Sciatic nerve (tissue), 2 donors: Measurements from ENCODE around the gene KREMEN2. TPM values are rescaled to one million over a fixed set of nuclear protein-coding genes. Genes with fewer than 3 reads are reported as not detected.

Source experiments
- ATAC-seq: fragments of 200-7000 bp; cut with Tn5 transposase; one replicate; pipeline ENCODE4 v1.9.1; 2020; ENCODE audit warnings: mild to moderate bottlenecking, moderate library complexity
- DNase-seq: peaks from one replicate; pipeline ENCODE4 v3.0.0-alpha.2; 2020; ENCODE audit warnings: low spot score
- intact Hi-C: fragments of 100-400 bp; cut with DNase I; formaldehyde crosslinking; loops from one replicate; pipeline ENCODE4 v1.14.2; 2022
- total RNA-seq: library from RNA; stranded (reverse); fragmentation: NEBNext Ultra II Directional; extraction: Animal tissue kit (Norgen Biotek cat#: 25700); gene quantifications from one replicate; pipeline ENCODE4 v1.2.1, GENCODE V29; 2021
- donor health status: DM: no; HTN: no; CAD: no.
- donor health status: DM: no; HTN: no; CAD: no.

Gene KREMEN2
- total RNA-seq, 1 donor from 2014 or later = not detected

DNA sequence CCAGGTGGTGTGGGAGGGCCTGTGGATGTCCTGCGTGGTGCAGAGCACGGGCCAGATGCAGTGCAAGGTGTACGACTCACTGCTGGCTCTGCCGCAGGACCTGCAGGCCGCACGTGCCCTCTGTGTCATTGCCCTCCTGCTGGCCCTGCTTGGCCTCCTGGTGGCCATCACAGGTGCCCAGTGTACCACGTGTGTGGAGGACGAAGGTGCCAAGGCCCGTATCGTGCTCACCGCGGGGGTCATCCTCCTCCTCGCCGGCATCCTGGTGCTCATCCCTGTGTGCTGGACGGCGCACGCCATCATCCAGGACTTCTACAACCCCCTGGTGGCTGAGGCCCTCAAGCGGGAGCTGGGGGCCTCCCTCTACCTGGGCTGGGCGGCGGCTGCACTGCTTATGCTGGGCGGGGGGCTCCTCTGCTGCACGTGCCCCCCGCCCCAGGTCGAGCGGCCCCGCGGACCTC lies 49.4 kb downstream of the KREMEN2 start:
- ATAC-seq = no peak
- DNase-seq = no peak
- intact Hi-C loops = no loop called here

DNA sequence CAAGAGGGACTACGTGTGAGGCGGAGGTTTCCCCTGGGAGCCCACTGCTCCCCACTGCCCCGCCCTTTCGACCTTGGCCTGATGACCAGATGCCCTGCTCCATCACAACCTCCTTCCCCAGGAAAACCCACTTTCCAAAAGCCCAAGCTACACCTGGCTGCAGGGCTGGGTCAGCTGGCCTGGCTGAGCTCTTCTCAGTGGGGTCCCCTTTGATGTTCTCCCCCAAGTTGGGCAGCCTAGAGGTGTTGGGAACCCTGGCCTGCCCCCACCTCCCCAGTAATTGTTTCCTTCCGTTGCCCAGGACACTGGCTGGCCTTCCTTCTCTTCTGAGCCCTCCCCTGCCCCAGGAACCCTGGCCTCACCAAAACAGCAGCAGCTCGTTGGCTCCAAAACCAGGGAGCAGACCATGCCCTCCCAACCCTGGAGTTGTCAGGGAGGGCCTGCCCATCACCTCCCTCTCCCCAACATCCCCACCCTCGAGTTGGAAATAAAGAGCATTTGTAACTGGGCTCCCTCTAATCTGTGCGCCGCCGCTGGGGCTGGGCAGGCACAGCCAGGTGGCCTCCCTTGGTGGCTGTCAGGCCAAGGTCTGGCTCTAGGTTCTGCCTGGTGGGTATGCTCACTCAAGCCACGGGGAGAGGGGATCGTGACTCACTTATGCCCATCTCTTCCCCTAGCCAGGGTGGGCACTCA lies 50.1 kb downstream of the KREMEN2 start:
- DNase-seq (no peak), ATAC-seq (no peak)
- intact Hi-C loops = no loop called here

DNA sequence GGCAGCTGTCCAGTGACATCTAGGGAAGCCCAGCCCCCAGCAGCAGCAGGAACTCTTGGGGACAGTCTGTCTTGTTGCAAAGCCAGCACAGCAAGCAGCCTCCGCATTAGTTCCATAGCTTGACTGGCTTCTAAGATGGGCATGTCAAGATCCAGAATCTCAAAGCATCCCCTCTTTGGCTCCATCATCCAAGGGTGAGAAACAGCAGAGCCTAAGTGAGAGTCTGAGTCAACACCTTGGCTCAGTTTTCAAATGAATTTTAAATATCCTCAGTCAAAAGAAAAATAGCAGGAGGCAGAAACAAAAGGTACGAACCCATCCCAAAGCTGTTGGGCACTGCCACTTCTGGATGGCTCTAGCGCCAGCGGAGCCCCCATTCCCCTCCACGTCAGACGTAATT lies 50.9 kb downstream of the KREMEN2 start:
- DNase-seq (no peak), ATAC-seq (no peak)
- intact Hi-C loops = no loop called here

DNA sequence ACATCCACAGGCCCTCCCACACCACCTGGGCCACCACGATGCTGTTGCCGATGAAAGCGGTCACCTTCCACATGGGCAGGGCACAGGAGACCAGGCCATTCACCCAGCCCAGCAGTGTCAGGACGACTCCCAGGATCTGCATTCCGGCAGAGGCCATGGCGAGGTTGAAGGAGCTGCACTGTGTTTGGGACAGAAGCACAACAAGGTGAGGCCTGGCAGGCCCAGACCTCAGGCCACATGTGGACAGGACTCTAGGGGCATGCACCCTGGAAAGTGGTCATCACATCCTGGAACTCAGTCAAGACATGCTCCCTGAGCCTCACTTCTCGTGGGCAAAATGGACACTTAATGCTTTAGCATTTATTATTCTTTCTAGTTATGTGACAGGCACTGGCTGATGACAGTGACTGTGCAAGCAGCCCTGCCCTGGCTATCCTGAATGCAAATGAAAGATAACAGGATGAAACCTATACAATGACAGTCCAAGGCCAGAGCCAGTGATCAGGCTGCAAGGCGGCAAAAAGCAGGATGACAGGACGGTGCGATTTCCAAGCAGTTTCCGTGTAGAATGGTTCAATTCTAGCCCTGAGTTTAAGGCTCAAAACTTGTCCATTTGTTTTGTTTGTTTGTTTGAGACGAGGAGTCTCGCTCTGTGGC lies 51.9 kb downstream of the KREMEN2 start:
- intact Hi-C loops = no loop called here
- ATAC-seq = no peak

DNA sequence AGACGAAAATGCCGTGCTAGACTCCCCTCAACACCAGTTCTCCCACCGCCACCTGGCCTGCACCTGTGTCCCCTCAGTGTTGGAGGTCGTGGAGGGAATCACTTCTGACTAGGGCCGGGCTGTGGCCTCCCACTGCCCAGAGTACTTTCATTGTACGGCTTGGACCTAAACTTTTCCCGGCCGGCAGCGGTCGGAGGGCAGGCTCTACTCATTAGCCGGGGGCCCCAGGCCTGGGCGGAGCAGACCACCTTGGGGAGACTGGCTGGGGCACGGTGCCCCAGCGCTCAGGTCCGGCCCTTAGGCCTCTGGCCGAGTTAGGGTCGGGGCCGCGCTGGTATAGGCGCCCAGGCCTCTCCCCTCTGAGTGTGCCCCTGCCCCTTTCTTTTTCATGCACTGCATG lies 53.3 kb downstream of the KREMEN2 start:
- no peak for DNase-seq

More for the DNA sequence above, 51.9 kb downstream of the KREMEN2 start:
- no peak for DNase-seq

More for the DNA sequence above, 53.3 kb downstream of the KREMEN2 start:
- intact Hi-C loops = no loop called here
- ATAC-seq = no peak

Other genes starting within 250 kb of the KREMEN2 start
- gene PRSS27, start 244.1 kb upstream of the KREMEN2 start, total RNA-seq = 2.1 TPM
- gene SRRM2, start 211.6 kb upstream of the KREMEN2 start, total RNA-seq = 931 TPM
- gene ELOB, start 187.0 kb upstream of the KREMEN2 start, total RNA-seq = 228 TPM
- not detected for gene PRSS33, start 176.7 kb upstream of the KREMEN2 start, total RNA-seq
- not detected for gene PRSS41, start 165.8 kb upstream of the KREMEN2 start, total RNA-seq
- 0.40 TPM for gene PRSS21, start 147.0 kb upstream of the KREMEN2 start, total RNA-seq
- gene ZG16B, start 134.0 kb upstream of the KREMEN2 start, total RNA-seq = not detected
- gene PRSS22, start 106.1 kb upstream of the KREMEN2 start, total RNA-seq = 0.36 TPM
- gene FLYWCH2, start 81.1 kb upstream of the KREMEN2 start, total RNA-seq = 17.7 TPM
- gene FLYWCH1, start 52.3 kb upstream of the KREMEN2 start, total RNA-seq = 72.5 TPM
- gene PAQR4, start 5.1 kb downstream of the KREMEN2 start, total RNA-seq = 6.6 TPM
- gene PKMYT1, start 16.2 kb downstream of the KREMEN2 start, total RNA-seq = 1.9 TPM
- gene CLDN9, start 48.6 kb downstream of the KREMEN2 start, total RNA-seq = 0.53 TPM
- gene CLDN6, start 53.9 kb downstream of the KREMEN2 start, total RNA-seq = not detected
- gene TNFRSF12A, start 56.1 kb downstream of the KREMEN2 start, total RNA-seq = 13.6 TPM
- 65.9 TPM for gene HCFC1R1, start 59.7 kb downstream of the KREMEN2 start, total RNA-seq
- 13.6 TPM for gene THOC6, start 59.8 kb downstream of the KREMEN2 start, total RNA-seq
- 0.22 TPM for gene BICDL2, start 72.7 kb downstream of the KREMEN2 start, total RNA-seq
- gene MMP25, start 82.3 kb downstream of the KREMEN2 start, total RNA-seq = 9.1 TPM
- 32.6 TPM for gene IL32, start 101.4 kb downstream of the KREMEN2 start, total RNA-seq
- not detected for gene ZSCAN10, start 135.0 kb downstream of the KREMEN2 start, total RNA-seq
- gene ZNF205, start 148.3 kb downstream of the KREMEN2 start, total RNA-seq = 12.3 TPM
- gene ZNF213, start 170.8 kb downstream of the KREMEN2 start, total RNA-seq = 9.0 TPM
- gene OR1F1, start 223.9 kb downstream of the KREMEN2 start, total RNA-seq = not detected